SIG-M5 treated with dmso at 0.1 percent for 504 hours (cell line): Measurements from ENCODE around the gene DUSP7.

Experiments used
- DNase-seq: peaks from one replicate; lab custom pipeline; 2025; ENCODE audit not compliant: unreplicated experiment; lab: John Stamatoyannopoulos, UW

Gene DUSP7

DNA sequence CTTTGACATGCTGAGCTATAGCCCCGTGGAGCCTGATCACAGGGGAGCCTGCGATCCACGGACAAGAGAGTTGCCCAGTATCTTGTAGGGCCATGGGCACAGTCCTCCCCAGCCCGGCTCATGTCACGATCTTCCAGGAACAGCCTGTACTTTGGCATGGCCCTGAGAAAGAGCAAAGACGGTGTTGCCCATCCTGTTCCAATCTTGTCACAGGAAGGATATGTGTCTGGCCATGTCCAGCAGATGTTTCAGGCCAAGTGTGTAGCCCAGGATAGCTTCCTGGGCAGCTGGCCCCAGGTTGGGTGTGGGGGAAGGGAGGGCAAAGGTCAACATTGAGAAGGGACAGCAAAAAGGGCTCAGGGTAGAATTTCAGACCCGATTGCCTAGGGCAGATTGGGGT lies 43.7 kb downstream of the DUSP7 start:
- no peak for DNase-seq

DNA sequence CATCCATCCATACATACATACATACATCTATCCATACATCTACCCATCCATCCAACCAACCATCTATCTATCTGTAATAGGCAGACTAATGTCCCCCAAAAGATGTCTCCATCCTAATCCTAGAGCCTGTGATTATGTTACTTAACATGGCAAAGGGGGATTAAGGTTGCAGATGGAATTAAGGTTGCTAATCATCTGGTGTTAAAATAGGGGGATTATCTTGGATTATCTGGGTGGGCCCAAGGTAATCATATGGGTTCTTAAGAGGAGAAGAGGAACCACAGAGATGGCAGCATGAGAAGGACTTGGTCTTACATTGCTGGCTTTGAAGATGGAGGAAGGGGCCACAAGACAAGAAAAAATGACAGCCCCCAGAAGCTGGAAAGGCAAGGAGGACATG lies 45.9 kb downstream of the DUSP7 start:
- DNase-seq: no peak

DNA sequence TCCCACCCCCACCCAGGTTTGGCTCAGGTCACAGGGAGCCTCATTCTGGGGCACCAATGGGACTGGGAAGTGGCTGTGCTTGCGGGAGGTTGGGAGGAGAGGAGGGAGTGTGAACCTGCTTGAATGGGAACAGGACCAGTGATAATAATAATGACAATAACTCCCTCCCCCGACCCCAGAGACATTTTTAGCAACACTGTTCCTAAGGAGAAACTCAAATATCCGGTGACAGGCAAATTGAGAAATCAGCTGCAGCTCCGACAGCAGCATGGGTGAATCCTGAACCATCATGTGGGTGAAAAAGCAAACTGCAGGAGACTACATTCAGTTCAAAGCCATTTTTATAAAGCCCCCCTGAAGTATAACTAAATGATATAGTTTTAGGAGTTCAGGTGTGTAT lies 49.1 kb downstream of the DUSP7 start:
- DNase-seq: peak; percentile 74

- no peak for DNase-seq
Observed at GRCh38 chr3:52006820-52007133, 49.6 kb downstream of the DUSP7 start.

DNA sequence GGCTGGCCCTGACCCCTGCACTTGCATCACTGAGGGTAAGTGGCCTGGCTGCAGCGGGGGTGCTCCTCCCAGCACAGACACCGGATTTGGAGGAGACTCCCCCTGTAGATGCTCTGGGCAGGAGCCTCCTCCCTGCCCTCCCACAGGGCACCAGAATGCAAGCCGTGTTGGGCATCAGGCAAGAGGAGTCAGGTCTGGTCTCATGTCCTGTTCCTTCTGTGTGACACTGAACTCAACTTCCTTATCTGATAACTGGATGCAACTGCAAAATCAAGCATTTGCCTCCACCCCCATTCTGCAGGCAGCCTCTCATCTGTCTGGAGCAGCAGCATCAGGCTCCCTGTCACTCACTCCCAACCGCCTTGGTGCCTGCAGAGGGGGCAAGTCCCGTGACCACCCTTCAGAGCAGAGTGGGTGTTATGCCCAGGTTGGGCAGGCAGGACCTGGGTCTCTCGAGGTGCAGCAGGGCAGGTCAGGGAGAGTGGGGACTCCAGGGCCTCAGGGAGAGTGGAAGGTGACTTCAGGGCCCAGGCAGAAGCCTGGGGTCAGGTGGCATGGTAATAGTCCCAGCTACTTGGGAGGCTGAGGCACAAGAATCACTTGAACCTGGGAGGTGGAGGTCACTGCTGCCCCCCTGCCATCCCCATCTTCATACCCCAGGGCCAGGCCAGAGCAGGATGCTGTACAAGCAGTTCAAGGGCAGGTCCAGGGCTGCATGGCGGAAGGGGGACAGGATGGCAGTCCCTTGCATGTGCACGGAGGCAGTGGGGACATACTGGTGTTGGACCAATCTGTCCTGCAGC lies 50.2 kb downstream of the DUSP7 start:
- DNase-seq: peak; percentile 45

GRCh38 chr3:52005571-52005986 lies 50.8 kb downstream of the DUSP7 start:
- DNase-seq: no peak

GRCh38 chr3:52004906-52005395 lies 51.4 kb downstream of the DUSP7 start:
- DNase-seq: no peak

GRCh38 chr3:52004163-52004787 lies 52.1 kb downstream of the DUSP7 start:
- DNase-seq: peak; percentile 16

GRCh38 chr3:52002748-52003147 lies 53.6 kb downstream of the DUSP7 start:
- DNase-seq: no peak

DNA sequence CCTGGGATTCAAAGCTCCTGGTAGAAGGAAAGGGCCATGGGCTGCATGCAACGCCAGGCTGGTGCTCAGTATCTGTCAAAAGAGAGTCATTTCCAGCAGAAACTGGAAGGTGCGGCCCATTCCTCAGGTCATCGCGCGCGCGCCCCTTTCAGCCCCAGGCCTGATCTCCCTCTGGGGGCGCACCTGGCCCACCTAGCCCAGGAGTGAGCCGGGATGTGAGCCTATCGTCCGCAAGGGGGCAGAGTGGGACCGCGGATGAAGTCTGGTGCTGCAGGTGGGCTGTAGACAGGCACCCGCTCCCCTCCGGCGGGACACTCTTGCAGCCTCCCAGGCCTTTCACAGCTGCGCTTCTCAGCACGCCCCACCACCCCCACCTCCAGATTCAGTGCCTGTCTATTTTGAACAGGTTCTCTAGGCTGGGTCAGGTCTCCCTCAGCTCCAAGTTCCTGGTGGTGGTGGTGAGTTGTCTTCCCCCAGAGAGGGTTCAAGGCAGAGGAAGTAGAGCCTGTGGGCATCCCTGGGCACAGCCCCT lies 54.9 kb downstream of the DUSP7 start:
- DNase-seq: peak; percentile 59

- no peak for DNase-seq
Observed at GRCh38 chr3:51999846-52000245, 56.5 kb downstream of the DUSP7 start.
